Calu3 (cell line): ENCODE data around the gene TSPOAP1. TPM values are rescaled to one million over a fixed set of nuclear protein-coding genes. Genes with fewer than 3 reads are reported as not detected.

ENCODE experiments used
- Bru-seq: library from RNA; stranded (reverse); fragments of 400-500 nt; gene quantifications from one replicate; lab custom pipeline; 2021; lab: Mats Ljungman, UMichigan
- BruChase-seq, 2 experiments: library from RNA; stranded (reverse); fragments of 400-500 nt; gene quantifications; one replicate each; lab custom pipeline; 2021; lab: Mats Ljungman, UMichigan
- BruUV-seq: library from RNA; stranded (reverse); fragments of 400-500 nt; replicated peaks from 2 replicates; lab custom pipeline; 2021; lab: Mats Ljungman, UMichigan
- CTCF ChIA-PET: fragments of 300-600 bp; sonication (Branson Sonifier 250); formaldehyde crosslinking; loops from one replicate; lab custom pipeline; 2022; ENCODE audit warnings: antibody characterized with exemption; lab: Charles Lee
- DNase-seq: peaks from one replicate; pipeline ENCODE4 v3.0.0; 2022
- H3K27ac Mint-ChIP-seq: one replicate; pipeline ENCODE4 v1.8.0; 2022; ENCODE audit warnings: mixed read lengths; ENCODE audit not compliant: unreplicated experiment
- H3K27me3 Mint-ChIP-seq: one replicate; pipeline ENCODE4 v1.8.0; 2022; ENCODE audit warnings: mixed read lengths; ENCODE audit not compliant: unreplicated experiment
- H3K36me3 Mint-ChIP-seq: one replicate; pipeline ENCODE4 v1.8.0; 2022; ENCODE audit warnings: mild to moderate bottlenecking, moderate library complexity, mixed read lengths; ENCODE audit not compliant: insufficient read depth, unreplicated experiment
- H3K4me1 Mint-ChIP-seq: one replicate; pipeline ENCODE4 v1.8.0; 2022; ENCODE audit warnings: mild to moderate bottlenecking, low read depth, mixed read lengths; ENCODE audit not compliant: unreplicated experiment
- H3K4me3 Mint-ChIP-seq: one replicate; pipeline ENCODE4 v1.8.0; 2022; ENCODE audit warnings: mild to moderate bottlenecking, low read depth, moderate library complexity, mixed read lengths; ENCODE audit not compliant: unreplicated experiment
- H3K9me3 Mint-ChIP-seq: one replicate; pipeline ENCODE4 v1.8.0; 2022; ENCODE audit warnings: low read depth, mixed read lengths; ENCODE audit not compliant: unreplicated experiment
- CTCF ChIP-seq: fragments of 200-600 bp; IDR thresholded peaks from one replicate; pipeline ENCODE4 v1.8.0; 2022; ENCODE audit warnings: antibody characterized with exemption; ENCODE audit not compliant: unreplicated experiment
- intact Hi-C: fragments of 100-400 bp; cut with micrococcal nuclease; formaldehyde crosslinking; loops from one replicate; pipeline ENCODE4 v1.10.0; 2022; ENCODE audit not compliant: unreplicated experiment
- long read RNA-seq: library from polyadenylated mRNA; stranded (forward); transcript quantifications from one replicate; pipeline ENCODE4 v2.0.0, GENCODE V29; 2022
- total RNA-seq: library from RNA; stranded (reverse); gene quantifications from 2 replicates; pipeline ENCODE4 v1.2.3, GENCODE V29; 2022

Gene TSPOAP1
- not detected in 2 replicates for total RNA-seq
- Bru-seq, nascent RNA, result percentile 3 among the genes with signal in this experiment
- percentile 6 among the genes with signal in this experiment for BruChase-seq, experiment 1, labeled RNA remaining after a 6-hour chase
- BruChase-seq, experiment 2, labeled RNA remaining after a 2-hour chase, result percentile 4 among the genes with signal in this experiment
- long read RNA-seq, result 0 reads

- peaks cover 4% of the 10 kb centered on the region for H3K36me3 Mint-ChIP-seq
- intact Hi-C loops, result no loop called here
- H3K9me3 Mint-ChIP-seq, result no peaks in the 10 kb centered on the region
- TF ChIP-seq CTCF, result no peak
- no peak within 1 kb of the TSS for H3K4me3 Mint-ChIP-seq
- no TSS peak for BruUV-seq
- CTCF ChIA-PET, result interaction anchor here (0.6 to 1.6 kb wide), 2 partner anchors 23 to 89 kb away, joined by 5 to 8 read pairs; partner anchors contain the start of gene SUPT4H1
- no peak for DNase-seq
- H3K27me3 Mint-ChIP-seq, result peaks cover 62% of the 10 kb centered on the region
- no peaks in the 10 kb centered on the region for H3K4me1 Mint-ChIP-seq
- H3K27ac Mint-ChIP-seq, result no peak within 1 kb of the TSS
These were observed at the start of gene TSPOAP1 for GRCh38 chr17:58328195-58329034. Gene TSPOAP1, minus strand, starts transcription at chr17:58328795. Its CDS starts 875 bp downstream, at chr17:58327920.

- Mint-ChIP-seq H3K4me3 (no peak overlapping the region), H3K4me1 (peaks cover 54% of the 10 kb centered on the region), H3K27ac (peak overlapping the region; percentile 55), H3K27me3 (no peaks in the 10 kb centered on the region), H3K9me3 (no peaks in the 10 kb centered on the region), H3K36me3 (peaks cover 5% of the 10 kb centered on the region)
- BruUV-seq, result no TSS peak
- intact Hi-C loops, result no loop called here
- no peak for TF ChIP-seq CTCF
- no peak for DNase-seq
- CTCF ChIA-PET, result no interaction called here
These were observed 49.1 kb upstream of the TSPOAP1 start for GRCh38 chr17:58377661-58378060.

- Mint-ChIP-seq H3K36me3 (peaks cover 5% of the 10 kb centered on the region), H3K27me3 (no peaks in the 10 kb centered on the region), H3K9me3 (no peaks in the 10 kb centered on the region), H3K4me1 (peaks cover 49% of the 10 kb centered on the region), H3K27ac (peak overlapping the region; percentile 55), H3K4me3 (no peak overlapping the region)
- intact Hi-C loops, result no loop called here
- BruUV-seq, result no TSS peak
- DNase-seq, result peak; percentile 68
- CTCF ChIA-PET, result interaction anchor here (0.6 to 1.0 kb wide), 3 partner anchors 13 to 125 kb away, joined by 3 to 5 read pairs (median 4); partner anchors contain the start of gene RNF43
- TF ChIP-seq CTCF, result no peak
These were observed 48.6 kb upstream of the TSPOAP1 start for GRCh38 chr17:58377093-58377601.

GRCh38 chr17:58376472-58377000 is 47.9 kb upstream of the TSPOAP1 start:
- no peaks in the 10 kb centered on the region for H3K9me3 Mint-ChIP-seq
- H3K4me3 Mint-ChIP-seq, result no peak overlapping the region
- no peaks in the 10 kb centered on the region for H3K27me3 Mint-ChIP-seq
- DNase-seq, result no peak
- intact Hi-C loops, result no loop called here
- no peak for TF ChIP-seq CTCF
- CTCF ChIA-PET, result interaction anchor here (0.6 to 1.0 kb wide), 3 partner anchors 12 to 124 kb away, joined by 3 to 5 read pairs (median 4); partner anchors contain the start of gene RNF43
- no peak overlapping the region for H3K27ac Mint-ChIP-seq
- H3K4me1 Mint-ChIP-seq, result peaks cover 43% of the 10 kb centered on the region
- no TSS peak for BruUV-seq
- peaks cover 5% of the 10 kb centered on the region for H3K36me3 Mint-ChIP-seq
